ENCODE data around the gene ZNF808. TPM values are rescaled to one million over a fixed set of nuclear protein-coding genes. Genes with fewer than 3 reads are reported as not detected.

ZNF808 gene
- total and polyA plus RNA-seq, 2 of the 13 experiments (the other 11 are each of a cell fraction or from before 2014, with no cell fraction given): 3.0 to 7.4 TPM

DNA sequence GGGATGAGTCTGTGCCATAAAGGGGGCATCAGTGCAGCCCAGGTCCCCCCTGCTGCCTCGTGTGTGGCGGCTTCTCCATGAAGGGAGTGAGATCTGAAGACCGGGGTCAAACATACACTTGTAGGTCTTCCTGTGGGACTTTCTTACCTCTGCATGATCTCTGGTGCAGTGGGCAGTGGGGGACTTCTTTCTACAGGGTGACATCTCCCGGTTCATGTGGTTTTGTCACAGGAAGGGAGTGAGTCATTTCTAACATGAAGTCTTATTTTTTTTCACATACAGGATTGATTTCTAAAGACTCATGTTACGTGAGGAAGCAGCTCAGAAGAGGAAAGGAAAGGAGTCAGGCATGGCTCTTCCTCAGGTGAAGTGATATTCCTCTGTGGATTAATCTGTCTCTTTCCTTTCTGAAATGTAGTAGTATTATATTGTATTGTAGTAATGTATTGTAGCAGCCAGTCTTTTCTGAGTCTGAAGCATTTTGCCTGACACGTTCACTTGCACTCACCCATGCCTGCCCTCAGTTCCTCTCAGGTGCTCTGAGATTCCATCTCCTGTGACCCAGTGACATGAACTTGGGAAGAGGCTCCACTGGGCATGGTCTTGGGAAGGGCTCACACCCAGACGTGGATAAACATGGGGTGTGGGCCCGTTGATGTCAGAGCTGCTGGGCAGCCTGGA lies 15.7 kb downstream of the ZNF808 start:
- CTCF ChIA-PET (ENCODE audit: low intra/inter-chr PET ratio, low total read pairs): no interaction called here
- H3K9ac ChIP-seq (ENCODE audit: insufficient read depth, low read depth, low read length): no peak overlapping the region
- no peak overlapping the region for H3K27ac ChIP-seq (ENCODE audit: extremely low read length, insufficient read depth, low read length)
- no peak overlapping the region for H3K4me3 ChIP-seq (replicated peaks in 1 of 3; ENCODE audit: insufficient read depth in 1 of 3, low read depth in 2 of 3, low read length in 3 of 3)
- 100% methylated on average over 5 of the region's 8 CpGs for WGBS (ENCODE audit: low lambda C conversion rate)
- H4K20me1 ChIP-seq (ENCODE audit: insufficient read depth, low read length): no peaks in the 10 kb centered on the region
- H2AFZ ChIP-seq (ENCODE audit: low read length): no peak overlapping the region
- H3K79me2 ChIP-seq (ENCODE audit: insufficient read depth, low read length): no peaks in the 10 kb centered on the region
- BruUV-seq (replicated peaks): no TSS peak
- H3K4me1 ChIP-seq (ENCODE audit: insufficient read depth, low read length): no peaks in the 10 kb centered on the region
- intact Hi-C loops (cut with micrococcal nuclease; ENCODE audit: unreplicated experiment) (no loop called here), in situ Hi-C loops (cut with HindIII; ENCODE audit: extremely low pct_ligation_motif_present, low pct_unique_long_range_greater_than_20kb) (no loop called here)
- peaks cover 0 to 19% of the 10 kb centered on the region in 2 experiments; a peak in 3 of 5 replicates for H3K36me3 ChIP-seq (replicated peaks in 1 of 2; ENCODE audit: control insufficient read depth in 1 of 2, insufficient read depth in 2 of 2, low read length in 2 of 2)
- H3K9me3 ChIP-seq (ENCODE audit: low read length): peaks cover 8% of the 10 kb centered on the region; the same call in 1 of the 2 replicates
- no peaks in the 10 kb centered on the region for H3K27me3 ChIP-seq (ENCODE audit: control insufficient read depth in 1 of 2, insufficient read depth in 2 of 2, low read length in 2 of 2)
- TF ChIP-seq, protein P1, sequence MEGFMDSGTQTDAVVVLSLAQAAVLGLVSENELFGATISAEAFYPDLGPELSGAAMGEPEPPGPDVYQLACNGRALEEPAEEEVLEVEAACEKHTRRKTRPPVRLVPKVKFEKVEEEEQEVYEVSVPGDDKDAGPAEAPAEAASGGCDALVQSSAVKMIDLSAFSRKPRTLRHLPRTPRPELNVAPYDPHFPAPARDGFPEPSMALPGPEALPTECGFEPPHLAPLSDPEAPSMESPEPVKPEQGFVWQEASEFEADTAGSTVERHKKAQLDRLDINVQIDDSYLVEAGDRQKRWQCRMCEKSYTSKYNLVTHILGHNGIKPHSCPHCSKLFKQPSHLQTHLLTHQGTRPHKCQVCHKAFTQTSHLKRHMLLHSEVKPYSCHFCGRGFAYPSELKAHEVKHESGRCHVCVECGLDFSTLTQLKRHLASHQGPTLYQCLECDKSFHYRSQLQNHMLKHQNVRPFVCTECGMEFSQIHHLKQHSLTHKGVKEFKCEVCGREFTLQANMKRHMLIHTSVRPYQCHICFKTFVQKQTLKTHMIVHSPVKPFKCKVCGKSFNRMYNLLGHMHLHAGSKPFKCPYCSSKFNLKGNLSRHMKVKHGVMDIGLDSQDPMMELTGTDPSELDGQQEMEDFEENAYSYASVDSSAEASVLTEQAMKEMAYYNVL (CRISPR knock-in tag; IDR thresholded peaks at IDR 0.05; ENCODE audit: borderline replicate concordance): no peak
- TF ChIP-seq ZZZ3 (CRISPR knock-in tag; IDR thresholded peaks at IDR 0.05; ENCODE audit: borderline replicate concordance) (no peak), ZNF354B (CRISPR knock-in tag; IDR thresholded peaks at IDR 0.05) (no peak), ZNF30 (CRISPR knock-in tag; IDR thresholded peaks at IDR 0.05) (no peak), DPF2 (CRISPR knock-in tag; IDR thresholded peaks at IDR 0.05; ENCODE audit: borderline replicate concordance, low read depth) (no peak), ZNF878 (CRISPR knock-in tag; IDR thresholded peaks at IDR 0.05) (no peak), ZNF124 (CRISPR knock-in tag; IDR thresholded peaks at IDR 0.05) (no peak), CREM (IDR thresholded peaks at IDR 0.05) (no peak), CREM (CRISPR knock-in tag; IDR thresholded peaks at IDR 0.05) (no peak), ZNF570 (CRISPR knock-in tag; IDR thresholded peaks at IDR 0.05; ENCODE audit: borderline replicate concordance) (no peak), MTA1 (CRISPR knock-in tag; IDR thresholded peaks at IDR 0.05; ENCODE audit: borderline replicate concordance) (no peak), WIZ (CRISPR knock-in tag; IDR thresholded peaks at IDR 0.05) (no peak), MAZ (IDR thresholded peaks at IDR 0.05; ENCODE audit: borderline replicate concordance, low read depth, low read length) (no peak), MAZ (CRISPR knock-in tag; IDR thresholded peaks at IDR 0.05; ENCODE audit: low read depth) (no peak)
- TF ChIP-seq, protein P2, sequence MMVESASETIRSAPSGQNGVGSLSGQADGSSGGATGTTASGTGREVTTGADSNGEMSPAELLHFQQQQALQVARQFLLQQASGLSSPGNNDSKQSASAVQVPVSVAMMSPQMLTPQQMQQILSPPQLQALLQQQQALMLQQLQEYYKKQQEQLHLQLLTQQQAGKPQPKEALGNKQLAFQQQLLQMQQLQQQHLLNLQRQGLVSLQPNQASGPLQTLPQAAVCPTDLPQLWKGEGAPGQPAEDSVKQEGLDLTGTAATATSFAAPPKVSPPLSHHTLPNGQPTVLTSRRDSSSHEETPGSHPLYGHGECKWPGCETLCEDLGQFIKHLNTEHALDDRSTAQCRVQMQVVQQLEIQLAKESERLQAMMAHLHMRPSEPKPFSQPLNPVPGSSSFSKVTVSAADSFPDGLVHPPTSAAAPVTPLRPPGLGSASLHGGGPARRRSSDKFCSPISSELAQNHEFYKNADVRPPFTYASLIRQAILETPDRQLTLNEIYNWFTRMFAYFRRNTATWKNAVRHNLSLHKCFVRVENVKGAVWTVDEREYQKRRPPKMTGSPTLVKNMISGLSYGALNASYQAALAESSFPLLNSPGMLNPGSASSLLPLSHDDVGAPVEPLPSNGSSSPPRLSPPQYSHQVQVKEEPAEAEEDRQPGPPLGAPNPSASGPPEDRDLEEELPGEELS (CRISPR knock-in tag; IDR thresholded peaks at IDR 0.05): no peak
- TF ChIP-seq, protein P3, sequence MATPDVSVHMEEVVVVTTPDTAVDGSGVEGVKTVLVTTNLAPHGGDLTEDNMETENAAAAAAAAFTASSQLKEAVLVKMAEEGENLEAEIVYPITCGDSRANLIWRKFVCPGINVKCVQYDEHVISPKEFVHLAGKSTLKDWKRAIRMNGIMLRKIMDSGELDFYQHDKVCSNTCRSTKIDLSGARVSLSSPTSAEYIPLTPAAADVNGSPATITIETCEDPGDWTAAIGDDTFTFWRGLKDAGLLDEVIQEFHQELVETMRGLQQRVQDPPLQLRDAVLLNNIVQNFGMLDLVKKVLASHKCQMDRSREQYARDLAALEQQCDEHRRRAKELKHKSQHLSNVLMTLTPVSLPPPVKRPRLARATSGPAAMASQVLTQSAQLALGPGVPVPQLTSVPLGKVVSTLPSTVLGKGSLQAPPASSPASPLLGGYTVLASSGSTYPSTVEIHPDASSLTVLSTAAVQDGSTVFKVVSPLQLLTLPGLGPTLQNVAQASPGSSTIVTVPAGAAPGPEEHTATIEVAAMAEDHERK (CRISPR knock-in tag; IDR thresholded peaks at IDR 0.05; ENCODE audit: low read depth): no peak
- no peak for ATAC-seq
- no peak overlapping the region for H3K4me2 ChIP-seq (ENCODE audit: low read depth, low read length)
- POLR2A ChIA-PET: no interaction called here
- DNase-seq (ENCODE audit: low spot score): no peak
- FAIRE-seq: no peak
